HG03342 (cell line): ENCODE data around the gene YIPF2.
"Not testable (repeated sequence)": the region's sequence is repeated elsewhere in the genome, so short reads cannot be mapped to it uniquely, and the experiment has no call there.

Experiments used
- ATAC-seq: cut with Tn5 transposase; IDR thresholded peaks from one replicate; pipeline ENCODE4 v1.9.1; 2021; ENCODE audit warnings: mild to moderate bottlenecking, moderate library complexity; ENCODE audit not compliant: unreplicated experiment

Gene YIPF2

GRCh38 chr19:10878253-10878652 lies 50.2 kb downstream of the YIPF2 start:
- ATAC-seq, result no peak

DNA sequence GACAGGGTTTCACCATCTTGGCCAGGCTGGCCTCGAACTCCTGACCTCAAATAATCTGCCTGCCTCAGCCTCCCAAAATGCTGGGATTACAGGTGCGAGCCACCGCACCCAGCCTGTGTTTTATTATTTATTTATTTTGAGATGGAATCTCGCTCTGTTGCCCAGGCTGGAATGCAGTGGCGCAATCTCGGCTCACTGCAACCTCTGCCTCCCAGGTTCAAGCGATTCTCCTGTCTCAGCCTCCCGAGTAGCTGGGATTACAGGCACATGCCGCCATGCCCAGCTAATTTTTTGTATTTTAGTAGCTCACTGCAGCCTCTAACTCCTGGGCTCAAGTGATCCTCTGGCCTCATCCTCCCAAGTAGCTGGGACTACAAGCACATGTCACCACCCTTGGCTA lies 50.8 kb downstream of the YIPF2 start:
- not testable (repeated sequence) for ATAC-seq

DNA sequence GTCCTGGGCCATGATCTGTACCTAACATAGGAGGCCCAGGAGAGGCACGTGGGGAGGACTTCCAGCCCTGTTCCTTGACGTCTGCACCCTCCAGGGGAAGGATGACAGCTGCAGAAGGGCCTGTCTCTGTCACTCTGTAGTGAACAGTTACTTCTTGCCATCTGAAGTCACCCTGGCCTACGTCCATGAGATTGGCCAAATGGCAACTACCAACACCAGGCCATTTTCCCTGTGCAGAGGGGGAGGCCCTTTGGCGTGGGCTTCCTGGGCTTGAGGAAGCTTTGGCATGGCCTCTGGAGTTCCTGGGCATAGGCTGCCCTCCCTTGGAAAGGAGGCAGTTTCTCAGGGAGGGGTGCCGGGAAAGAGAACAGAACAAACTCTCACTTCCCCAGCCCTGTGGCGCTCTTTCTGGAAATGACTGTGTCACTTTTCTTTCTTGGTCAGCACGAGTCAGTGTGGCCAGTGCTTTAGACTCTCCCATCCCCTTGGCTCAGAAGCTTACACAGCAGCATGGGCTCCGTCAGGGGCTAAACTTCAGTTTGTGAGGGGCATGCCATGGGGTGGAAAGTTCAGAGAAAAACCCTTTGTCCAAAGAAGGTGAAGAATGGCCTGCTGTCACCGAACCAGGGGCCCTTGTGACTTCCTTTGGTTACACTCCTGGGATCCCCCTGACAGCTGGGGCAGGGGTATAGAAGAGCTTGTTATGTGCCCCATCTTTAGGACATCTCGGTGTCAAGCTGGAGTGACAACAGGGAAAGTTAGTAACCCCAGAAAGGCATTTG lies 51.8 kb downstream of the YIPF2 start:
- peak; percentile 45 for ATAC-seq

GRCh38 chr19:10874024-10874423 lies 54.4 kb downstream of the YIPF2 start:
- ATAC-seq, result no peak

DNA sequence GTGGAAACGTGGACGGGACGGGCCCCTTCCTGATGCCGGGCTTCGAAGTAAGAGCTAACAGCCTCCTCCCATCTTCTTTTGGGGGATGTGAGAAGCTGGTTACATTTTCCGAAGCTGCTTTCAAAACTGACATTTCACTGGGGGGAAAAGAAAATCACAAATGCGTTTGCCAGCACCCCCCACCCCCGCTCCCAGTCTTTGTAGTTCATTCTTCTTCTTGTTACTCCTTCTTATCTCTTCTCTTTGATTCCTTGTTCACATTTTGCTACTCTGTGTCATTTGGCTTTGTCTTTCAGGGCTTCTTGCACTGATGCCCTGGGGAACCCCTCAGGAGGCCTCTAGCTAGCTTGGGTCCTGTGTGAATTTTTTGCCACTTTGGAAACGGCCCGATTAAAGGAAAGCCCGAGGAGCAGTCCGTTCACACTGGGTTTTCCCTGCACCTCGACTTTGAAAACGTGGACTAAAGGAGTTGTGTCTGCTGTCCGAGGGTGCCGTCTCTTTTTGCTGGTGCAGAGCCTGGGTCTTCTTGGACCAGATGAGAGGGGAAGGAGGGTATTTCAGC lies 55.8 kb downstream of the YIPF2 start:
- no peak for ATAC-seq
